GM18867 (cell line): ENCODE results near the gene KCNQ5.

Experiments used
- ATAC-seq: cut with Tn5 transposase; IDR thresholded peaks from one replicate; pipeline ENCODE4 v1.9.1; 2021; ENCODE audit warnings: mild to moderate bottlenecking, moderate library complexity; ENCODE audit not compliant: unreplicated experiment

The KCNQ5 gene

DNA sequence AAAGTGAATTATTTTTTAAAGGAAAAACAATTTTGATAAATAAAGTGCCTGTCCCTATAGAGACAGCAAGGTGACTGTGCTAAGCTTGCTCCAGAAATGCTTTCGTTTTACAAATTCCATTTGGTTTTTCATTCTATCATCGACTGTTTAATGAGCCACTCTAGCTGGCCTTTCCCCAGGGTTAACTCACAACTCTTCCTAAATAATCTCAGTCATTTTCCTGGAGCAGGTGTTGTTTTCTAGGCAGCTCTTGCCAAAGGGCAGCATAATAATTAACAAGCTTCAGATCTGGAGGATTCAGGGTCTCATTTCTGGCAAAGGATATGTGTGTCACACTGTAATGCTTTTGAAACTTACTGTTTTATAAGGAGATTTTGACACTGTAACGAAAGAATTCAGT lies 419.2 kb downstream of the KCNQ5 start:
- no peak for ATAC-seq

DNA sequence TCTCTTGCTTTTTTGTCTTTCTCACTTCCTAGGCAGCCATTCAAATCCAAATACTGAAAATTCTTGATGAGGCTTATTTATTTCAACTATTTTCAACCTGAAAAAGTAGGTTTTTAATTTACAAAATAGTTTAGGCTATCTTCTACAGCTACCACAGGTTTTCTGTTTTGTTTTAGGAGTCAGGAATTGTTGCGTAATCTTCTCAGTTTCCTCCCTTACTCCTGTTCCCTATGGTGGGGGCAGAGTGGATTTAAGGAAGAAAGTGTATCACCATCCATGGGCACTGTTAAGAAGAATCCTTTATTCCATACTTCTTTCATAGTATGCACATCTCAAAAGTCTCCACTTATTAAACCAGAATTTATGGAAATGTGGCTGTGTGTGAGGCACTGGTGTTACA lies 421.0 kb downstream of the KCNQ5 start:
- ATAC-seq: no peak

DNA sequence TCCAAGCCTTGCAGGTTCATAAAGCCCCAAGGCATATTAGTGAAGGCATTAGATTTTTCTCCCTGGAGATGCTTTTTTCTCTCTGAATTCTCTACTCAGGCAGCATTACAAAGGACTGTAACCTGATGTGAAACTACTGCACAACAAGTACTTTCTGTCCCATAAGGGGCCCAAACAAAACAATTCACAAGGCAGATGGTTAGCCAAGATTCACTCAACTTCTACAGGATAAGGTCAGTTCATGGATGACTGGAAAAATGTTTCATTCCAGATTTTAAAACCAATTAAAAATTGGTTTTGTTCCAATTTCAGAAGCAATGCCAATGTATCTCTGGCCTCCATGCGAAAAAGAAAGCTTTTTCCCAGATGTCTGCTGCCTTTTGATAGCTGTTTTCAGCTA lies 421.6 kb downstream of the KCNQ5 start:
- no peak for ATAC-seq

DNA sequence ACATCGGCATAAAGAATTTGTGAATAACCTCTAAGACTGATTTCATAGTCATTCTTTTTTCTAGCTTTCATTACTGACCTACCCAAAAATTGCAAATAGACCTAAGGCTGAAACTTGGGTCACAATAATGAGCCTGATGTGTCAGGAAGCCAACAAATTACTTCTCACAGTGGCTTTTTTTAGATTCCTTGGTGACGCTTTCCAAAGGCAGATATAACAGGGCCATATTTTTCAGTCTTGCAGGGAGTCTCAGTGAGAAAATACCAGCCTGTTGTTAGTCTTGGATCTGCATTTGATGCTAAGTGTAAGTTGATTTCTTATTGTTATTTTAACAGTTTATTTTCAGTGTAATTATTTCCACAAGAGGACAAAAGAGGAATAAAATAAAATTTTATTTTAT lies 423.7 kb downstream of the KCNQ5 start:
- ATAC-seq: no peak

DNA sequence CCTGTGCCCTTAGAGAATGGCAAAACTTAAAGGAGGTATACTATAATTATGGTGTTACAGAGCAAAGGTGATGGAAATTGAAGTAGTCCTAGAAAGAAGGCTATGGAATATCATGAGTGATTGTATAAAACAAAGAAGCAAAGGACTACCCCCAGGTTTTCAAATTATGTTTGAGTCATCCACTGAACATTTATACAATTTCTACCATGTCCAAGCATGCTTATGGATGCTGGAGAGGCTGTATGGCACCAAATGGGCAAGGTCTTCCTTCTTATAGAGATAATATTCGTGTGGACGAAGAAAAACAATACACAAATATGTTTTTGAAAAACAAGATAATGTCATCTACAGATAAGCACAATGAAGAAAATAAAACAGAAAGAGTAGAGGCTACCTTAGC lies 425.9 kb downstream of the KCNQ5 start:
- ATAC-seq: no peak

DNA sequence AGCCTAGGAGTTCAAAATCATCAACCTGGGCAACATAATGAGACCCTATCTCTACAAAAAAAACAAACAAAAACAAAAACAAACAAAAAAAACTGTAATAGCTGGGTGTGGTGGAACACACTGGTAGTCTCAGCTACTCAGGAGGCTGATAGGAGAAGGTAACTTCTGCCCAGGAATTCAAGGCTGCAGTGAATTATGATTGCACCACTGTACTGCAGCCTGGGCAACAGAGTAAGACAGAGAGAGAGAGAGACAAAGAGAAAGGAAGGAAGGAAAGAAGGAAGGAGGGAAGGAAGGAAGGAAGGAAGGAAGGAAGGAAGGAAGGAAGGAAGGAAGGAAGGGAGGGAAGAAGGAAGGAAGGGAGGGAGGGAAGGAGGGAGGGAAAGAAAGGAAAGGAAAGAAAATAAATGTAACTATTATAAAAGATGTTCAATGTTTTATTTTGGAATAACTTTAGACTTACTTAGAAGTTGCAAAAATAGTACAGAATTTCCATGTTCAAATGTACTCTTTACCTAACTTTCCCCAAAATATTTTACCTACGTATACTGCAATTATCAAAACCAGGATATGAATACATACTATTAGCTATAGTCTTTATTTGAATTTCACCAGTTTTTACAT lies 428.2 kb downstream of the KCNQ5 start:
- ATAC-seq: no peak

DNA sequence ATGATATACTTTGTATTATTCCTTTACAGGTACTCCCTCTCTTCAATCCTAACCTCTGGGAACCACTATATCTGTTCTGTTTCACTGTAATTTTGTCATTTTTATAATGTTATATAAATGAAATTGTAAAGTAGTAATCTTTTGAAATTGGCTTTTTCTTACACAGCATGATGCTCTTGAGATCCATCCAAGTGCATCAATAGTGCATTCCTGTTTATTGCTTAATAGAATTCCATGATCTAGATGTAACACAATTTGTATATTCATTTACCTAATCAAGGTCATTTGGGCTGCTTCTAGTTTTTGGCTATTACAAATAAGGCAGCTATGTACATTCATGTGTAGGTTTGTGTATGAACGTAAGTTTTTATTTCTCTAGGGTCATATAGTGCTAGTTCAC lies 428.8 kb downstream of the KCNQ5 start:
- ATAC-seq: no peak

DNA sequence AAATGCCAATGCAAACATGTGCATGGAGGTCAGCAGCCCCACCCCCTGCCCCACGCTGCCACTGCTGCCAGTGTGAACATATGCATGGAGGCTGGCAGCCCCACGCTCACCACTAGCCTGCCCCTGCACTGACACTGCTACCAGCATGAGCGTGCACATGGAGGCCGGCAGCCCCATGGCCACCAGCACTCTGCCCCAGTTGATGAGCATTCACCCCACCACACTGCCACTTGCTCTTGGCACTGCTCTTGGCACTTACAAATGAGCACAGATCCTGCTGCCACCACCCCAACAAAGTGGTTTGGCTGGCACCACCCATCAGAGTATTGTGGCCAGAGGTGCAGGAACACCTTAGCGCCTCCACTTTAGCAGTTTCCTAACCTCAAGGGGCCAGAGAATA lies 429.3 kb downstream of the KCNQ5 start:
- ATAC-seq: no peak

DNA sequence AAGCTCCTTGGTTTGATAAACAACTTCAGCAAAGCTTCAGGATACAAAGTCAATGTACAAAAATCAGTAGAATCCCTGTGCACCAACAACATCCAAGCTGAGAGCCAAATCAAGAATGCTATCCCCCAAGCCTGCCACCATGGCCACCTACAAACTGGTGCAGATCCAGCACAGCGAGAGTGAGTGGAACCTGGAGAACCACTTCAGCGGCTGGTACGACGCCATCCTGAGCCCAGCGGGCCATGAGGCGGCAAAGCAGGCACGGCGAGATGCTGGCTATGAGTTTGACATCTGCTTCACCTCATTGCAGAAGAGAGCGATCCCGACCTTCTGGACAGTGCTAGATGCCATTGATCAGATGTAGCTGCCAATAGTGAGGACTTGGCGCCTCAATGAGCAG lies 433.1 kb downstream of the KCNQ5 start:
- ATAC-seq: no peak

DNA sequence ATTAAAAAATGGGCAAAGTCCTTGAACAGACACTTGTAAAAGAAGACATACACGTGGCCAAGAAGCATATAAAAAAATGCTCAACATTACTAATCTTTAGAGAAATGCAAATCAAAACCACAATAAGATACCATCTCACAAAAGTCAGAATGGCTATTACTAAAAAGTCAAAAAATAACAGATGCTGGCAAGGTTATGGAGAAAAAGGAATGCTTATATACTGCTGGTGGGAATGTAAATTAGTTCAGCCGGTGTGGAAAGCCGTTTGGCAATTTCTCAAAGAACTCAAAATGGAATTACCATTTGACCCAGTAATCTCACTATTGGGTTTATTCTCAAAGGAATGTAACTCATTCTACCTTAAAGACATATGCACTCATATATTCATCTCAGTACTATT lies 436.9 kb downstream of the KCNQ5 start:
- ATAC-seq: no peak

DNA sequence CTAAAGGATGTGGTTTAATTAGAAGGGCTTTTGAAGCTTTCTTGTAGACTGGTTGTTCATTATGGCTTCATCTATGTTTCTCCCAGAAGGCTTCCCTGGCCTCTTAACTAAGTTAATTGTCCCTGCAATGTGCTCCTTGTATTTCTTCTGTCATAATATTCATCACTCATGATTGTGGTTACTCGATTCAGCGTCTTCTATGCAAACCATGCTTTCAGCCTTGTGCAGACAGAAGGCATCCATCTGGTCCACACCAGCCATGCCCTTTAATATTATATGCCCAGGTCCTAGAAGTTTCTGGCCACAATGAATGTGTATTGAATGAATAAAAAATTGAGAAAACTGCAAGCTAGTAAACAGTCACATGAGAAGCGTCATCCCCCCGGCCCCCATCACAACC lies 440.3 kb downstream of the KCNQ5 start:
- no peak for ATAC-seq

DNA sequence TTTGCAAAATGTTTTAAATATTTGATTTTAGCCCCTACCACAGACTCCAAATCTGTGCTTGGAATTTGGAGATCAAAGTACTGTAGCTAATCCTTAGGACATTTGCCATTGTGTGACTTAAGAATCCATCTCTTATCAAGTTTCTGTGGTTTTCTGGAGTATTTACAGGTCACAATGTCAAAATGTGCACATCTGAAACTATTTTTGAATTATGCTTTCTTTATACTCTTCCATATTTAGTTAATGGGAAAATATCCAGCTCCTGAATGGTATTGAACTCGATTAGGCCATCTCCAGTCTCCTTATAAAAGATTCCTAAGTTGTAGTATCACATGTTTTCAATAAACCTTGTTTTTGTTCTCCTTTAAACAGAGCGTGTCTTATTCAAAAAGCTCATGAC lies 441.0 kb downstream of the KCNQ5 start:
- ATAC-seq: no peak

DNA sequence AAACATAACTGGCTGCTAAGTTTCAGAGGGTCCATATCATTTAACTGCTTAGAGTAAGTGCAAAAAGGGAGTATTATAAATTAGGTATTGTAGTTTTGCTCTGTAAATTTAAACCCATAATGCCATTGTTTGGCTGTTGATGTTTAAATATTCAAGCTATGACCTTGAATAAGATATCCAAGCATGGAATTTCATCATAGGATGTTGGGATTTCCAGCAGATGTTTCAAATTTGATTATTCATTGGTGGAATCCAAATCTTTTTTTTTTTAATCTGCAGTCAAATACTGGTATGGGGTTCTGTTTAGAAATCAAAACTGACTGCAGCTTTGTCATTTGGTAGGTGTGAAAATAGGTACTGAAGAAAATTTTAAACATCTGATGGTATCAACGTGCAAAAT lies 442.4 kb downstream of the KCNQ5 start:
- no peak for ATAC-seq

DNA sequence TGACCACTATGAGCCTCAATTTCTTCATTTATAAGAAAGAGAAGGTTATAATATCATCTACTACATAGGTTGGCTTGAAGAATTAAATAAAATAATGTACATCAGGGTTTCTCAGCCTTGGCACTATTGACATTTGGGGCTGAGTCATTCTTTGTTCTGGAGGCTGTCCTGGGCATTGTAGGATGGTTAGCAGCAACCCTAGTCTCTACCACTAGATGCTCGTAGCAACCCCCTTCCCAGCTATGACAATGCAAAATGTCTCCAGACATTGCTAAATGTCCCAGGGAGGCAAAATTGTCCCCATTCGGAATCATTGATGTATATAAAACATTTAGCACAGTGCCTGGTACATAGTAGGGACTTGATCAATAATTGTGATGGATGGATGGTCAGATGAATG lies 451.4 kb downstream of the KCNQ5 start:
- no peak for ATAC-seq

DNA sequence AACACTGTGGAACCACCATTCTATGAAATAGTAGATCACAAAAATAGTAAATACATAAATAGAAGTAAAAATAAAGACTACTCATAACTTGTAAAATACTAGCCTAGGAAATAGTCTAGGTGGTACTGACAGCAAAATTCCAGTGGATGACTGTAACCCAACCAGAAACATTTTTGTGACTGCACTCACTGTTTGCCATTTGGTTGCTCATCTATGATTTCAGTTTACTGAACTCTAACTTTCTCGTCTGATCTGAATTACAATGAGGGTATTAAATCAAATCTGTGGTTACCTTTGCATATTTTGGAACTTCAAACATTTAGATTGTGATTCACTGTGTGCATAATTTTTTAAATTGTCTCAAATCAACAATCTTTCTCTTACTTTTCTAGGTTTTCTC lies 452.3 kb downstream of the KCNQ5 start:
- ATAC-seq: no peak

DNA sequence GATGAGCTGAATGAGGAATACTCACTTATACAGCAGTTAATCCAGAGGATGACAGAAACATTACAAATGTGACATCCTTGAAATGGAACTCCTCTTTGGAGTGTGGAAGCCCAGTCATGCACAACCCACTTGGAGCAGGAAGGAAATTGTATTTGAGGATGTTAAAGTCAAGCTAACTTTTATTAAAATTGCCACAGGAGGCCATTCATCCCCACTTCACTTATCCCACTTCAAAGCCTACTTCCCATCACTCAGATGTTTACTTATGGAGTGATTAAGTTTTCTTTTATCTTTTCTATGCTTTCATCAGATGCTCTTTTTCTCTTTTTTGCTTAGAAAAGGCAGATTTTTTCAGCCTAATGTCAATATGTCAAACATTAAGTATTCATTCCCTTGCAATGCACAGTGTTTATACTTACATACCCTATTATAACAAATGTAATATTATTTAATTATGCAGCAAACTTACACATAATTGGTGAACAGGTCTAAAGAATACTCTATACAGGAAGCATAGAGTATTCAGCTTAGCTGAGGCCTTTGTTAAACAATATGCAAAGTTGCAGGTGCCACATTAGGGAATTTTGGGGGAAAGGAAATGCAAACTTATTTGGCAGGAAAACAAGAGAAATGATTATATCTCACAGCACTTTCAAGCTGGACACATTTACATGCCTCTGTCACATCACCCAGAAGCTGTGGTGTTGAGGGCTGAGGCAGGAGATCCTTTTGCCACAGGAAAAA lies 454.5 kb downstream of the KCNQ5 start:
- ATAC-seq: no peak

DNA sequence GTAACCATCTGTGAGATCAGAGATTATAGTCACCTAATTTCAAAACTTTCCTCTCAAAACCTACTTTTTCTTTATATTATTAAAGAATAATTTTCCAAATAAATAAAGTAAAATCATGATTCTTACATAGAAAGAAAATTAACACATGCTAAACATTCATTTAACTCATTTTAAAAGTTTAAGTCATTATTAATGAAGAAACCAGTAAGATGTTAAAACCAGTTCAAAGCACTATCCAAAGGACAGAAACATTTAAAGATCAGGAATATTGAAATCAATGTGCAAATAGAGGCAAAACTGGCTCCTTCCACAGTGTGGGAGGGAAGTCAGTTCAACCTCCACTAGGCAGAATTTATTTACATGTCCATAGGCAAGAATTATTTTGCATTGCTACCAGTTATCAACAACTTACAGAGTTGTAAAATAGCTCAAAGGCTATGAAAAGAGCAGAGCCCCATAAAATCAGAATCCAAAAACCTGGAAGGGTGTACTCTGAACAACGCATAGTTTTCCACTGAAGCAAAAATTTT lies 456.5 kb downstream of the KCNQ5 start:
- ATAC-seq: no peak

DNA sequence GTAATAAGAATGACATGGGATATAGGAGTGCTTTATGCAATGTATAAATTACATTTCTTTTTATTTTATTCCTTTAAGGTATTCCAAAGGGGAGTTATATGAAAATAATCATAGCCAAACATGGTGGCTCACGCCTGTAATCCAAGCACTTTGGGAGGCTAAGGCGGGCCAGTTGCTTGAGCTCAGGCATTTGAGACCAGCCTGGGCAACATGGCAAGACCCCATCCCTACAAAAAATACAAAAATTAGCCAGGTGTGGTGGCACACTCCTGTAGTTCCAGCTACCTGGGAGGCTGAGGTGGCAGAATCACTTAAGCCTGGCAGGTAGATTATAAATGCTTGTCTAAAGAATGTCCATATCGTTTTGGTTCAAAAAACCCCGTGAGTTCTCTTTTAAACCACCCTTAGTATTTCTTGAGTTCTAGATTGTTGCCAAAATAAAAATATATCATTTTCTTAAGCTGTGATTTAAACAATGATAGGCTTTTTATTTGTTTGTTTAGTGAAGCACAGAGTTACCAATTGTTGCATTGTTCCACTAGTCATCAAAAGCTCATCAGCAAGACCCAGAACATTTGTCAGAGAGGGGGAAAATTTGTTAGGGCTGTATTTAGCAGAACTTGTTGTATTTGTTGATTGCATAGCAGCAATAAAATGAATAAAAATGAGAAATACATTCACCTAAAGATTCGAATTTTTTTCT lies 457.2 kb downstream of the KCNQ5 start:
- no peak for ATAC-seq

DNA sequence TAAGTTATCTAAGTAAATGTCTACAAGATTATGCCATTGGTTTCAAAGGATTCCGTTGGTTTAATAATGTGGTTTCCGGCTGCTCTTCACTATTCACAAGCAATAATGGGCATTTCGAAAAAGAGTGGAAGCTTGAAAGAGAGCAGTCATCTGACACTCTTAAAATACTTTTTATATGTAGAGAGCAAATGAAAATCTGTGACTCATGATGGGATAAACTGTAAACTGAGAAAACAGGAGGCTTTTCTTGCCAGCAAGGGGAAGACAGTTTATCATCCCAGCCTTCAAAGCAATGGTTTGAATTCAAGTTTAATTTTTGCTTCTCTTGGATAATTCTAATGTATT lies 457.7 kb downstream of the KCNQ5 start:
- no peak for ATAC-seq

DNA sequence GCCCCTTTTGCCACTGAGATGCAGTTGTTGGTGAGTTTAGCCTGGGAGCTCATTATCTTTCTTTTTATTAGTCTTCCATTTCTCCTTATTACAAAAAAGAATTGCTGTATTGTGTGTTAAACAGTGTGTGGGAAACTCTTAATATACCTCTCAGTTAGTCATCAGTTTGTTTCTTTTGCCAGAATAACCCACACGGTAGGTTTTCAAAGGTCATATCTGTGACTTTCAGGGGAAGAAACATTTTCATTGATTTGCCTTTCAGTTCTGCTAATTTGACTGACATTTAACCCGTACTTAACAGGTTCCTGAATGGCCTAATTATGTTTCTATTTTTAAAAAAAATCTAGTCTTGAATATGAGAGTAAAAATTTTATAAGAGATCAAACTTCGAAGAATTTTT lies 458.1 kb downstream of the KCNQ5 start:
- ATAC-seq: peak; percentile 74

DNA sequence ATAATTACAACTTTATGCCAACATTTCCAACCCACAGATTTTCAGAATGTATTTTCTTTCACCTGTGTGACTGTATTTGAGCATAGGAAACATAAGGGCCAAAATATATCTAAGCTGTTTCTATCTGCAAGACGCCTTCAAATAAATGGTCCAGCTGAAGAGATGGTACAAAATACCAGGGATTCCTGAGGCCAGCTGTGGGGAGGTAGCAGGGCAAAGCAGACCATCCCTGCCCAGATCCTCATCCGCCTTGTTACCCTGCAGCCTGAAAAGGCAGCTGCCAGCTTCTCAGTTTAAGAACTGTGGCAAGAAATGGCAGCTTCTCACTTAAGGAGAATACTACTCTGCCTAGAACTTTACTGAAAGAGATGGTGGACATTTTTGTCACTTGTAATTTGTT lies 460.1 kb downstream of the KCNQ5 start:
- no peak for ATAC-seq

DNA sequence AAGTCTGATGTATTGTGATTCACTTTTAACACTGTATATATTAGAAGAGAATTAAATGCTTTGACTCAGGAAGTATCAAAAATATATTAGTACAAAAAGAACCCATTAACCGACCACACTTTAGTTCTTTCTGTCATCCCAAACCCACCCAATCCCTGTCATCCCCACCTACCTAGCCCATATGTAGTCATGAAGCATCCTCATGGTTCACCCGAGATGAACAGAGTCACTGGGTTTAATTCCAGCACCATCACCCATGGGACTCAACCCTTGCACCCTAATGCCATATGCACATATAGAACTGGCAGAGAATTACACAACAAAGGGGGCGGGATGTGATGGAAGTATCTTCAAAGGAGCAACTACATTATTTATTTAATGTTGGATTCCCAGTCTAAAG lies 462.0 kb downstream of the KCNQ5 start:
- no peak for ATAC-seq
